Stimulated activated CD8-positive, alpha-beta memory T cell treated with anti-CD3 and anti-CD28 coated beads, Interleukin-12 subunit alpha, Interleukin-12 subunit beta, amount 100 ng/mL, for 24 hours (primary cell): Measurements from ENCODE around the gene BRCA2.

Source experiments
- DNase-seq: peaks from one replicate; pipeline ENCODE4 v3.0.0-alpha.2; 2020; ENCODE audit errors: extremely low read depth

Gene BRCA2

DNA sequence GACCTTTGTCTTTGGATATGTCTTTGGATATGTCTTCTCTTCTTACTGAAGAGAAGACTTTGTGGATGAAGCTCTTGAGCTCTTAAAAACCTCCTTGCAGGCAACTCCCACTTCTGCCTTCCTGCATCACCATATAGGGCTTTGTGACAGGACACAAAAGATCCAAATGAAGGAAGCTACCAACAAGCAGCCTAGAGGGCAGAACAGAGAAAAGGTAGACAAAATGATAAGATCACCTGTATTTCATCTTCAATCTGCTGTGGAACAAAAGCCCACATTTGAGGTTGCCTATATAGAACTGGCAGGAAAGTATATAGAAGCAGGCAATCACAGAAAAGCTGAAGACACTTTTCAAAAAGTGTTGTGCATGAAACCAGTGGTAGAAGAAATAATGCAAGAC, 70.1 kb downstream of the BRCA2 start:
- DNase-seq = no peak

GRCh38 chr13:32390048-32390447, 74.7 kb downstream of the BRCA2 start:
- no peak for DNase-seq

- DNase-seq = no peak
Observed at GRCh38 chr13:32390484-32390883, 75.2 kb downstream of the BRCA2 start.

GRCh38 chr13:32391101-32391619, 75.9 kb downstream of the BRCA2 start:
- no peak for DNase-seq

DNA sequence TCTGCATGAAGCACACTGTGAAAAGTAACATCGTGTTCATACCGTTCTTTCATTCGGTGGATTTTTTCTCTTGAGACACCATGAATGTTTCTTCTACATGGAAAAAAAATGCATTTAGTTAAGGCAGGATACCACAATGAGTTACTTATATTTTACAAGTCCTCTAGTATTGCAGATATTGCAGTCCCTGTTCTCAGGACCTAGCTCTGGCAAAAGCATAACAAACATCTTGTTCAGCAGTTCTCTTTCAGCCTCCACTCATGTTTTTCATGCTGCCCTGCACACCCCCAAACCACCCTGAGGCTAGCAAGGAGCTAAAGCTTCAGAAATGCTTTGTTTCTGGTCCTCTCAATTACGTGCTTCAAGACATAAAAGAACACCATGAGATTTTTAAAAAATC, 87.8 kb downstream of the BRCA2 start:
- no peak for DNase-seq

DNA sequence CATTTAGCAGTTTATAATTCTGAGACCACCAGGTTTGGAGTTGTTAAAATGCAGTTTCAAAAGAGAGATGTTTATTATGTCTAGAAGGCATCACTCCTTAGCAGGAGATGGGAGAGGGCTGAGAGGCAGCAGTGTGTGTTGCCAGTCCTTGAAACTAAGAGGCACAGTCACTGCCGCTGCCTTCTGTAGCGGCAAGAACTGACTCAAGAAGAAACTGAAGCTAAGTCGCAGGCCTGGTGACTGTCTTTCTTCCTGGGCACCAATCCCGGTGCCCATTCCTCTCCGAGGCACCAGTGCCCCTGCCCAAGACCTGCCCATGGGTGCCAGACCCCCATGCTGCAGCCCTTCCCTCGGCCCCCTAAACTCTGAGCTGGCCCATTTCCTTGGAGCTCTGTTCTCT, 92.5 kb downstream of the BRCA2 start:
- no peak for DNase-seq

GRCh38 chr13:32408296-32409000, 93.1 kb downstream of the BRCA2 start:
- no peak for DNase-seq

DNA sequence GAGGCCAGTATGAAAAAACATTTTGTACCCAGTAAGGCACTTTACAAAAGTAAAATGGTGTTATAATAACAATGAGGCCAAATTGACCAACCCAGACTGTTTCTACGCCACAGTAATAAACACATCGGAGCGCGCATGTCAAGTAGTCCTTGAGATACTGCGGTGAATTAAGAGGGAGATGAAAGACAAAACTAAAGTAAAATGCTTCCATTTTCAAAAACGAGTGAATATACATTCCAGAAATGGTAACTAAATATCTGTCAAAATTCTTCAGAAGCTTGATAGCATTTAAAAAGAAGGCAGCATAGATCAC, 93.6 kb downstream of the BRCA2 start:
- no peak for DNase-seq

- no peak for DNase-seq
Observed at GRCh38 chr13:32409561-32410421, 94.5 kb downstream of the BRCA2 start.

- DNase-seq = no peak
Observed at GRCh38 chr13:32413284-32413683, 98.0 kb downstream of the BRCA2 start.

- no peak for DNase-seq
Observed at GRCh38 chr13:32414580-32414979, 99.3 kb downstream of the BRCA2 start.

DNA sequence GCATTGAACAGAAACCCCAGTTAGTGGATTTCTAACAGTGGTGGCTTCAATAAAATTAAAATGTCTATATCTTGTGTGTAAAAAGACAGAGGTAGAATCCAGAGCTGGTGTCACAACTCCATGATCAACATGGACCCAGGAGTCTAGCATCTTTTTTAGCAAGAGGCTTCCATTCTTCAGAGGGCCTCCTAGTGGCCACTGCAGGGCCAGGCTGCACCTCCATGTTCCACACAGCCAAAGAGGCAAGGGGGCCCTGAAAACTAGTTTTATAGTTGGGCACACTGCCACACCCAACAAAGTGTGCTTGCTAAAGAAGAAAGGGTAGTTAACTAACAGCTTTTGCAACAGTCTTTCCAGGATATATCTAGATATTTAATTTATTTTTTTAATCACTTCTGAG, 99.7 kb downstream of the BRCA2 start:
- DNase-seq = no peak

- DNase-seq = no peak
Observed at GRCh38 chr13:32417995-32418394, 102.7 kb downstream of the BRCA2 start.

DNA sequence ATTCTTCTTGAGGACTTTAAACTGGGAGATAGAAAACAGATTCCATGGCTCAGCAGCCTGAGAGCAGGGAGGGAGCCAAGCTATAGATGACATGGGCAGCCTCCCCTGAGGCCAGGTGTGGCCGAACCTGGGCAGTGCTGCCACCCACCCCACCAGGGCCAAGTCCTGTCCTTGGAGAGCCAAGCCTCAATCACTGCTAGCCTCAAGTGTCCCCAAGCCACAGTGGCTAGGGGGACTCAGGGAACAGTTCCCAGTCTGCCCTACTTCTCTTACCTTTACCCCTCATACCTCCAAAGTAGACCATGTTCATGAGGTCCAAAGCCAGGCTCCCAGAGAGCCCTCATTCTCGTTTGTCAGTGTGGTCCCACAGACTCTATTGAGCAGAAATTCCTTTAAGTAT, 104.6 kb downstream of the BRCA2 start:
- no peak for DNase-seq

GRCh38 chr13:32423592-32423991, 108.3 kb downstream of the BRCA2 start:
- no peak for DNase-seq

DNA sequence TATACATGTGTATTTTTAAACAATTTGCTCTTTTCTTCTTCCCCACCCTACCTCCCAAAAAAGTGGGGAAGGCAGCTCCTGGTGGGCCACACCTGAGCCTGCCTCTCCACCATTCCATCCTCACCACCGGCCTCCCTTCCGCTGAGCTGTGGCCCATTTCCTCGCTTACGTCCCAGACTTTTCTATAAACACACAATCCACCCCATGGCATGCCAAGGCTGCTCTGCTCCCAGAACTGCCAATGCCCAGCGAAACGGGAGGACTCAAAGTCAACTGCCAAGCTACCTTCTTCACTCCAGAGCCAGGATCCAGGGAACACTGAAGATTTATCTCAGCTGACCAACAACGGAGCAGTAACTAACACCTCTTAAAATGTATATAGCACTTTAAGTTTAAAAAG, 109.8 kb downstream of the BRCA2 start:
- DNase-seq = no peak

DNA sequence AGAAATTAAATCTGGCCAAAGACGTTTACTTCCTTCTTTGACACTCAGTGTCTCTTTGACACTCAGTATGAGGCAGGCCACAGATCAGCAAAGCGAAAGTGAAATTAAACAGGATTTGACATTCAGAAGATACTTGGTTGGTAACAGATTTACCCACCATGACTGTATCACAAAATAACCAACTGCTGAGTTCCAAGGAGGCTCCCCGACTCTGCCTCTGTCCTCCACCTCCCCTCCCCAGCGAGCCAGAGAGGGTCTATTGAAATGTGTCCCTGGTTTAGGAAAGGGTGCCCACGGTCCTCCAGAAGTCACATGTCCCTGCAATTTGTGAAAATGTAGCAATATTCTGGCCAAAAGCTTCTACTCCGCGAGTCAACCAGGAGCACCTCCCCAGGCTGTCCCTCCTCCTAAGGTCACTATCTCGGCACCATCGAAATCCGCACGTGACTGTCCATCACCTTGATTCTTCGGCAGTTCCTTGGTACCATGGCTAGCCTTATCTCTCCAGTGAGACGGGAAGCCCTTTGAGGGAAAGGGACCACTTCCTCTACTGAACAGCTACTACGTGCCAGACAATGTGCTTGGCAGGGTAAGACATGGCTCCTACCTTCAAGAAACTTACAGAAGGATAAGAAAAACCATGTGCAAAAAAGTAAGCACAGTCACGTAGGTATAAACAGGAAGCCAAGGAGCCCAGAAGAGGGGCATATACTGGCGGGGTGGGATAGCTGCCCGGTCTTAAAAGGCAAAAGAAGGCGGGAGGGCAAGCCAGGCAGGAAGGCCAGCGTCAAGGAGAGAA, 111.1 kb downstream of the BRCA2 start:
- no peak for DNase-seq

DNA sequence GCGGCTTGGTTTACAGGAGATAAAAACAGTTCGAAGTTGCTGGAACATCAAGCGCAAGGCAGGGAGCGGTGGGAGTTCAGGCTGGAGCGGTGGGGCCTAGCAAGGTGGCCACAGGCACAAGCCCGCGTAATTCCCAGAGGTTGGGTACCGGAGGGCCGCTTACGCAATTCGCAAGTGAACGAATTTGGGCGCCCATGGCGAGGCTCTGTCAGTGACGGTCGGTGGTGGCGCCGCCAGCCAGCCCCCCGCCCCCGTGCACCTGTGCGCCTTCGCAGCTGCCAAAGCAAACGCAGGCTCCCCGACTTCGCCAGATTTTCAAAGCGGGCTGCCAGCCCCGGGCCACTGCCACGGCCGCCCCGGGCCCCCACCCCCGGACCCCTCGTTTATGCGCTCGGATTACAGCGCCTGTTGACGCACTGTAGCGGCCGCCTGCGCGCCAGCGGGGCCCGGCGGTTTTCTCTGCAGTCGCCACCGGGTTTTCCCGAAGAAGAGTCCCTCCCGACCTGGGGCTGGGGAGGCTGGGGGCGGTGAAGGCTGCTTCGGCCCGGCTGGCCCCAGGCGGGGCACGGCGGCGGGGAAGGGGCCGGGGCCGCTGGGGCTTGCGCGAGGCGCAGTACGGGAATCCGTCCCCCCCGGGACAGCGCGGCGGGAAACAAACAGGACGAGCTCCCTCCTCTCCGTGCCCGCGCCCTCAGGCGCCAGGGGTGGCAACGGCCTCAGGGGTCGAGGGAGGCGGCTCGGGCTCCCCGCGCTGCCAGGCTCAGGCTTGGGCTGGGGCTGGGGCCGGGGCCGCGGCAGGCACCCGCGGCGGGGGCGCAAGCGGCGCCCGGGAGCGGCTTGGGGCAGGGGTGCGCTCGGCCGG, 111.9 kb downstream of the BRCA2 start:
- no peak for DNase-seq

GRCh38 chr13:32427852-32428580, 112.7 kb downstream of the BRCA2 start, which contains the start of gene N4BP2L1:
N4BP2L1 (minus strand) TSS chr13:32428130; CDS start chr13:32428082, 48 bp downstream.
- DNase-seq = peak; percentile 62

- DNase-seq = no peak
Observed at GRCh38 chr13:32428581-32429432, 113.5 kb downstream of the BRCA2 start.
